WTC11 (cell line): ENCODE data around the gene HS3ST1. TPM values are rescaled to one million over a fixed set of nuclear protein-coding genes. Genes with fewer than 3 reads are reported as not detected.

Source experiments
- ATAC-seq: fragments of 200-7000 bp; cut with Tn5 transposase; 2 replicates; pipeline ENCODE4 v1.10.0; 2021; ENCODE audit warnings: mild to moderate bottlenecking, moderate library complexity
- CTCF ChIA-PET: fragments of 300-600 bp; sonication (Branson Sonifier 250); formaldehyde crosslinking; loops from one replicate; lab custom pipeline; 2021; ENCODE audit warnings: antibody characterized with exemption; lab: Charles Lee
- POLR2A ChIA-PET: fragments of 350-600 bp; sonication (Branson Sonifier 250); formaldehyde crosslinking; loops from one replicate; lab custom pipeline; 2021; ENCODE audit warnings: antibody characterized with exemption; lab: Charles Lee
- DNase-seq: peaks from one replicate; pipeline ENCODE4 v3.0.0; 2021; ENCODE audit warnings: low spot score
- H3K27ac Mint-ChIP-seq: 2 replicates; pipeline ENCODE4 v1.8.0; 2021; ENCODE audit warnings: mixed read lengths
- H3K27me3 Mint-ChIP-seq: 2 replicates; pipeline ENCODE4 v1.8.0; 2021; ENCODE audit warnings: low read depth, mild to moderate bottlenecking, moderate library complexity, mixed read lengths
- H3K36me3 Mint-ChIP-seq: 2 replicates; pipeline ENCODE4 v1.8.0; 2021; ENCODE audit warnings: mixed read lengths
- H3K4me1 Mint-ChIP-seq: 2 replicates; pipeline ENCODE4 v1.8.0; 2022; ENCODE audit warnings: mixed read lengths
- H3K4me3 Mint-ChIP-seq: 2 replicates; pipeline ENCODE4 v1.8.0; 2021; ENCODE audit warnings: mild to moderate bottlenecking, moderate library complexity, mixed read lengths
- H3K9me3 Mint-ChIP-seq: 2 replicates; pipeline ENCODE4 v1.8.0; 2021; ENCODE audit warnings: mixed read lengths
- CBFB ChIP-seq: sonication (generic); formaldehyde crosslinking; IDR thresholded peaks from 2 replicates; pipeline ENCODE4 v1.8.1; 2022; ENCODE audit warnings: mild to moderate bottlenecking, low read depth, missing genetic modification reagents
- CREB1 ChIP-seq: sonication (generic); formaldehyde crosslinking; IDR thresholded peaks from 2 replicates; pipeline ENCODE4 v1.8.0; 2023; ENCODE audit warnings: mild to moderate bottlenecking, missing genetic modification reagents
- FOXK1 ChIP-seq: sonication (generic); formaldehyde crosslinking; IDR thresholded peaks from 2 replicates; pipeline ENCODE4 v1.8.0; 2022; ENCODE audit warnings: mild to moderate bottlenecking, moderate library complexity, missing genetic modification reagents
- KAT7 ChIP-seq: sonication (generic); formaldehyde crosslinking; IDR thresholded peaks from 2 replicates; pipeline ENCODE4 v1.8.1; 2023; ENCODE audit warnings: missing genetic modification reagents, mild to moderate bottlenecking, borderline replicate concordance
- RELA ChIP-seq: sonication (generic); formaldehyde crosslinking; IDR thresholded peaks from 2 replicates; pipeline ENCODE4 v1.8.1; 2022; ENCODE audit warnings: missing genetic modification reagents, mild to moderate bottlenecking, borderline replicate concordance
- SMAD3 ChIP-seq: sonication (generic); formaldehyde crosslinking; IDR thresholded peaks from 2 replicates; pipeline ENCODE4 v1.8.0; 2022; ENCODE audit warnings: missing genetic modification reagents, mild to moderate bottlenecking, borderline replicate concordance
- ZNF219 ChIP-seq: sonication (generic); formaldehyde crosslinking; IDR thresholded peaks from 2 replicates; pipeline ENCODE4 v1.8.0; 2023; ENCODE audit warnings: missing genetic modification reagents, mild to moderate bottlenecking, borderline replicate concordance
- ZNF416 ChIP-seq: fragments of 250-450 bp; sonication (Bioruptor Pico); IDR thresholded peaks from 2 replicates; pipeline ENCODE4 v1.9.0; 2021; ENCODE audit warnings: mild to moderate bottlenecking, inconsistent platforms
- total RNA-seq: library from RNA; stranded (reverse); gene quantifications from 3 replicates; pipeline ENCODE4 v1.2.3, GENCODE V29; 2021
- TF ChIP-seq, protein P1 (sequence below): sonication (generic); formaldehyde crosslinking; IDR thresholded peaks from 2 replicates; pipeline ENCODE4 v1.8.1; 2023; ENCODE audit warnings: mild to moderate bottlenecking, missing genetic modification reagents, moderate library complexity
- TF ChIP-seq, protein P2 (sequence below): sonication (generic); formaldehyde crosslinking; IDR thresholded peaks from 2 replicates; pipeline ENCODE4 v1.8.1; 2023; ENCODE audit warnings: mild to moderate bottlenecking, missing genetic modification reagents, moderate library complexity
- TF ChIP-seq, protein P3 (sequence below): sonication (generic); formaldehyde crosslinking; IDR thresholded peaks from 2 replicates; pipeline ENCODE4 v1.8.1; 2023; ENCODE audit warnings: mild to moderate bottlenecking, moderate library complexity, missing genetic modification reagents
- TF ChIP-seq, protein P4 (sequence below): sonication (generic); formaldehyde crosslinking; IDR thresholded peaks from 2 replicates; pipeline ENCODE4 v1.8.1; 2023; ENCODE audit warnings: mild to moderate bottlenecking, missing genetic modification reagents
- TF ChIP-seq, protein P5 (sequence below): sonication (generic); formaldehyde crosslinking; IDR thresholded peaks from 2 replicates; pipeline ENCODE4 v1.8.1; 2022; ENCODE audit warnings: low read depth, mild to moderate bottlenecking, moderate library complexity, missing genetic modification reagents, borderline replicate concordance

The HS3ST1 gene
- total RNA-seq, 1 experiment from 2014 or later = 0.52 TPM

DNA sequence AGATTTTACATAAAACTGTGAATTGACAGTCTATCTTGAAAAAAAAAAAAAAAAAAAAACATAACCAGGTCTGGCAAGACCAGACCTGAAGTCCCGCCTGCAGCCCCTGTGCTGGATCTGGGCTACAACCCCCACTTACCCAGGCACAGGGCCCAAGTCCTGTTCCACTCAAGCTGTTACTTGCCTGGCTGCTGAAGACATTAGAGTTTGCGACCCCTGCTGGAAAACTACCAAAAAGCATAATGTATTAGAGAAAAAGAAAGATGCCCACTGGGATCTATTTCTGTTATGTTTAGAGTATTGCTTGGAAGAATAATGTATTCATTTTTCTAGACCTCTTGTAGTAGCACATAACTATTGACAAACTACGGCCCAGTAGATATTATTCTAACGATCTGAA lies 4.7 kb downstream of the HS3ST1 start:
- Mint-ChIP-seq H3K36me3 (peaks cover 48% of the 10 kb centered on the region), H3K27me3 (peaks cover 29% of the 10 kb centered on the region), H3K4me1 (0 out of 2 replicates have a peak, but pooled peaks cover 6% of the 10 kb centered on the region), H3K4me3 (no peak overlapping the region), H3K9me3 (peaks cover 43% of the 10 kb centered on the region), H3K27ac (no peak overlapping the region)
- DNase-seq = peak; percentile 13
- peak; percentile 33; the same call in 1 of the 2 replicates for ATAC-seq
- ChIA-PET CTCF (interaction anchor here (0.6 to 1.6 kb wide), 3 partner anchors 52 to 833 kb away, joined by 4 read pairs; no protein-coding TSS in a partner anchor), POLR2A (no interaction called here)
- TF ChIP-seq, protein P1, sequence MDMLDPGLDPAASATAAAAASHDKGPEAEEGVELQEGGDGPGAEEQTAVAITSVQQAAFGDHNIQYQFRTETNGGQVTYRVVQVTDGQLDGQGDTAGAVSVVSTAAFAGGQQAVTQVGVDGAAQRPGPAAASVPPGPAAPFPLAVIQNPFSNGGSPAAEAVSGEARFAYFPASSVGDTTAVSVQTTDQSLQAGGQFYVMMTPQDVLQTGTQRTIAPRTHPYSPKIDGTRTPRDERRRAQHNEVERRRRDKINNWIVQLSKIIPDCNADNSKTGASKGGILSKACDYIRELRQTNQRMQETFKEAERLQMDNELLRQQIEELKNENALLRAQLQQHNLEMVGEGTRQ (CRISPR knock-in tag) = no peak
- TF ChIP-seq CREB1 (CRISPR knock-in tag) (no peak), ZNF416 (CRISPR knock-in tag) (no peak), ZNF219 (CRISPR knock-in tag) (no peak)
- TF ChIP-seq, protein P2, sequence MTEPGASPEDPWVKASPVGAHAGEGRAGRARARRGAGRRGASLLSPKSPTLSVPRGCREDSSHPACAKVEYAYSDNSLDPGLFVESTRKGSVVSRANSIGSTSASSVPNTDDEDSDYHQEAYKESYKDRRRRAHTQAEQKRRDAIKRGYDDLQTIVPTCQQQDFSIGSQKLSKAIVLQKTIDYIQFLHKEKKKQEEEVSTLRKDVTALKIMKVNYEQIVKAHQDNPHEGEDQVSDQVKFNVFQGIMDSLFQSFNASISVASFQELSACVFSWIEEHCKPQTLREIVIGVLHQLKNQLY (CRISPR knock-in tag) = no peak

DNA sequence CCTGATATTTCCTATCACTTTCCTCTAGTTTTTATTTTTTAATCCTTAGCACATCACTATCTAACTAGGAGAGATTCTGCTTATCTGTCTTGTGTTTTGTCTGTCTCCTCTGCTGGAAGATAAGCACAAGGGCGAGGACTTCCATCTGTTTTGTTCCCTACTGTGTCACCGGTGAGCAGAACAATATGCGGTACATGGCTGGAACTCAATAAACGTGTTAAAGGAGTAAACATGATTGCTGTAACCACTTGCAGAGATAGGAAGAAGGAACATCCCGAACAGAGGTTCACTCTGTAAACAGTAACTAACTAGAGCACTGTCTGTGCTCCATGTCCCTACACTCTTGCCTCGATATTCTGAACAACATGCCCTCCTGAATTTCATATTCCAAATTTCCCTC lies 5.2 kb downstream of the HS3ST1 start:
- Mint-ChIP-seq H3K36me3 (peaks cover 53% of the 10 kb centered on the region), H3K4me1 (0 out of 2 replicates have a peak, but pooled peaks cover 6% of the 10 kb centered on the region), H3K27me3 (peaks cover 28% of the 10 kb centered on the region), H3K27ac (no peak overlapping the region)
- ATAC-seq = no peak
- POLR2A ChIA-PET = no interaction called here
- DNase-seq = no peak
- TF ChIP-seq, protein P3, sequence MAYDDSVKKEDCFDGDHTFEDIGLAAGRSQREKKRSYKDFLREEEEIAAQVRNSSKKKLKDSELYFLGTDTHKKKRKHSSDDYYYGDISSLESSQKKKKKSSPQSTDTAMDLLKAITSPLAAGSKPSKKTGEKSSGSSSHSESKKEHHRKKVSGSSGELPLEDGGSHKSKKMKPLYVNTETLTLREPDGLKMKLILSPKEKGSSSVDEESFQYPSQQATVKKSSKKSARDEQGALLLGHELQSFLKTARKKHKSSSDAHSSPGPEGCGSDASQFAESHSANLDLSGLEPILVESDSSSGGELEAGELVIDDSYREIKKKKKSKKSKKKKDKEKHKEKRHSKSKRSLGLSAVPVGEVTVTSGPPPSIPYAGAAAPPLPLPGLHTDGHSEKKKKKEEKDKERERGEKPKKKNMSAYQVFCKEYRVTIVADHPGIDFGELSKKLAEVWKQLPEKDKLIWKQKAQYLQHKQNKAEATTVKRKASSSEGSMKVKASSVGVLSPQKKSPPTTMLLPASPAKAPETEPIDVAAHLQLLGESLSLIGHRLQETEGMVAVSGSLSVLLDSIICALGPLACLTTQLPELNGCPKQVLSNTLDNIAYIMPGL (CRISPR knock-in tag) = no peak
- no peak for TF ChIP-seq CREB1 (CRISPR knock-in tag)
- TF ChIP-seq, protein P4, sequence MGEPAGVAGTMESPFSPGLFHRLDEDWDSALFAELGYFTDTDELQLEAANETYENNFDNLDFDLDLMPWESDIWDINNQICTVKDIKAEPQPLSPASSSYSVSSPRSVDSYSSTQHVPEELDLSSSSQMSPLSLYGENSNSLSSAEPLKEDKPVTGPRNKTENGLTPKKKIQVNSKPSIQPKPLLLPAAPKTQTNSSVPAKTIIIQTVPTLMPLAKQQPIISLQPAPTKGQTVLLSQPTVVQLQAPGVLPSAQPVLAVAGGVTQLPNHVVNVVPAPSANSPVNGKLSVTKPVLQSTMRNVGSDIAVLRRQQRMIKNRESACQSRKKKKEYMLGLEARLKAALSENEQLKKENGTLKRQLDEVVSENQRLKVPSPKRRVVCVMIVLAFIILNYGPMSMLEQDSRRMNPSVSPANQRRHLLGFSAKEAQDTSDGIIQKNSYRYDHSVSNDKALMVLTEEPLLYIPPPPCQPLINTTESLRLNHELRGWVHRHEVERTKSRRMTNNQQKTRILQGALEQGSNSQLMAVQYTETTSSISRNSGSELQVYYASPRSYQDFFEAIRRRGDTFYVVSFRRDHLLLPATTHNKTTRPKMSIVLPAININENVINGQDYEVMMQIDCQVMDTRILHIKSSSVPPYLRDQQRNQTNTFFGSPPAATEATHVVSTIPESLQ (CRISPR knock-in tag) = no peak
- no peak for TF ChIP-seq KAT7 (CRISPR knock-in tag)
- TF ChIP-seq, all 79 proteins: peak for 0
- CTCF ChIA-PET = interaction anchor here (0.7 to 1.6 kb wide), 2 partner anchors 529 to 832 kb away, joined by 4 read pairs; no protein-coding TSS in a partner anchor
- H3K4me3 Mint-ChIP-seq = no peak overlapping the region
- peaks cover 47% of the 10 kb centered on the region for H3K9me3 Mint-ChIP-seq

DNA sequence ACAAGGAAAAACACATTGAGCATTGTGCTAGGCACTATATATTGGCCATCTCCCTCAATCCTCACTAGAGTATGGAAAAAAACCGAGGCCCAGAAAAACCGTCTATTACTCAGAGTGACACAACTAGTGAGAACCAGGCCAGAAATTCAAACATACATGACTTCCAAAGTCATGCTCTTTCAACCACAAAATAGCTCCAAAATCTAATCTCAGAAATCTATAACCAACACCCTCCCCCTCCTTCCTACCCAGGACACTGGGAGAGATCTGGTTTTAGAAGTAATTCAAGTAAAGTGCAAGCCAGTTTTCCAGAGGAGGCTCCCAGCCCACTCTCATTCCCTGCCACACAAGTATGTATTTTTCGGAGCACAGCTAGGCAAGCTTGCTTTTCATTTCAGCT lies 7.6 kb downstream of the HS3ST1 start:
- no peak overlapping the region for H3K4me3 Mint-ChIP-seq
- CTCF ChIA-PET = no interaction called here
- H3K4me1 Mint-ChIP-seq = 0 out of 2 replicates have a peak, but pooled peaks cover 6% of the 10 kb centered on the region
- no peak overlapping the region for H3K27ac Mint-ChIP-seq
- no peak for ATAC-seq
- H3K36me3 Mint-ChIP-seq = peaks cover 61% of the 10 kb centered on the region
- H3K9me3 Mint-ChIP-seq = peaks cover 64% of the 10 kb centered on the region
- POLR2A ChIA-PET = no interaction called here
- DNase-seq = no peak
- no peak for TF ChIP-seq FOXK1 (CRISPR knock-in tag)
- no peak for TF ChIP-seq SMAD3 (CRISPR knock-in tag)
- TF ChIP-seq CBFB (CRISPR knock-in tag) = no peak
- TF ChIP-seq, protein P5, sequence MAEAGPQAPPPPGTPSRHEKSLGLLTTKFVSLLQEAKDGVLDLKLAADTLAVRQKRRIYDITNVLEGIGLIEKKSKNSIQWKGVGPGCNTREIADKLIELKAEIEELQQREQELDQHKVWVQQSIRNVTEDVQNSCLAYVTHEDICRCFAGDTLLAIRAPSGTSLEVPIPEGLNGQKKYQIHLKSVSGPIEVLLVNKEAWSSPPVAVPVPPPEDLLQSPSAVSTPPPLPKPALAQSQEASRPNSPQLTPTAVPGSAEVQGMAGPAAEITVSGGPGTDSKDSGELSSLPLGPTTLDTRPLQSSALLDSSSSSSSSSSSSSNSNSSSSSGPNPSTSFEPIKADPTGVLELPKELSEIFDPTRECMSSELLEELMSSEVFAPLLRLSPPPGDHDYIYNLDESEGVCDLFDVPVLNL = no peak
- no peak for TF ChIP-seq RELA (CRISPR knock-in tag)
- TF ChIP-seq, all 79 proteins: peak for 0
- H3K27me3 Mint-ChIP-seq = peaks cover 6% of the 10 kb centered on the region
